CD8-positive, alpha-beta memory T cell (primary cell): ENCODE data around the gene CPNE2. TPM values are rescaled to one million over a fixed set of nuclear protein-coding genes. Genes with fewer than 3 reads are reported as not detected.

ENCODE experiments used
- CTCF ChIA-PET: fragments of 350-600 bp; sonication (Branson Sonifier 250); formaldehyde crosslinking; loops from one replicate; lab custom pipeline; 2021; ENCODE audit warnings: antibody characterized with exemption; lab: Charles Lee
- POLR2A ChIA-PET: fragments of 350-600 bp; sonication (Branson Sonifier 250); formaldehyde crosslinking; loops from one replicate; lab custom pipeline; 2021; ENCODE audit warnings: antibody characterized with exemption; lab: Charles Lee
- DNase-seq, 5 donors: peaks; one replicate each; pipeline versions ENCODE4 v3.0.0 to v3.0.0-alpha.2; 2020 to 2022; ENCODE audit warnings: mixed read lengths in 1 of 5
- H3K27ac ChIP-seq: one replicate; pipeline ENCODE4 v1.7.0; 2013; ENCODE audit warnings: low read depth, mild to moderate bottlenecking, low read length, moderate library complexity
- H3K27me3 ChIP-seq: 2 replicates; pipeline ENCODE4 v1.7.0; 2013; ENCODE audit warnings: low read length, mild to moderate bottlenecking; ENCODE audit not compliant: insufficient read depth, poor library complexity, severe bottlenecking
- H3K36me3 ChIP-seq: 2 replicates; pipeline ENCODE4 v1.7.0; 2013; ENCODE audit warnings: mild to moderate bottlenecking, low read length, moderate library complexity; ENCODE audit not compliant: insufficient read depth
- H3K4me1 ChIP-seq: 2 replicates; pipeline ENCODE4 v1.7.0; 2013; ENCODE audit warnings: mild to moderate bottlenecking, low read length, moderate library complexity; ENCODE audit not compliant: insufficient read depth
- H3K4me3 ChIP-seq: 2 replicates; pipeline ENCODE4 v1.7.0; 2013; ENCODE audit warnings: mild to moderate bottlenecking, low read length
- H3K9me3 ChIP-seq: 2 replicates; pipeline ENCODE4 v1.7.0; 2013; ENCODE audit warnings: mild to moderate bottlenecking, low read length
- H3K27ac Mint-ChIP-seq, 8 donors: one replicate each; pipeline ENCODE4 v1.8.0; 2020 to 2021; ENCODE audit warnings: mixed read lengths in 8 of 8, mild to moderate bottlenecking in 6 of 8, inconsistent platforms in 3 of 8, moderate library complexity in 3 of 8
- H3K27me3 Mint-ChIP-seq, 2 donors: one replicate each; pipeline ENCODE4 v1.8.0; 2020 to 2021; ENCODE audit warnings: mixed read lengths in 2 of 2, mild to moderate bottlenecking in 1 of 2, moderate library complexity in 1 of 2
- H3K36me3 Mint-ChIP-seq, 3 donors: one replicate each; pipeline ENCODE4 v1.8.0; 2020 to 2021; ENCODE audit warnings: mixed read lengths in 3 of 3, inconsistent platforms in 1 of 3, mild to moderate bottlenecking in 1 of 3
- H3K4me1 Mint-ChIP-seq, 3 donors: one replicate each; pipeline ENCODE4 v1.8.0; 2020 to 2021; ENCODE audit warnings: mixed read lengths in 3 of 3, inconsistent platforms in 1 of 3, mild to moderate bottlenecking in 1 of 3
- H3K4me3 Mint-ChIP-seq, 7 donors: one replicate each; pipeline ENCODE4 v1.8.0; 2020 to 2021; ENCODE audit warnings: mixed read lengths in 7 of 7, mild to moderate bottlenecking in 6 of 7, moderate library complexity in 4 of 7, inconsistent platforms in 2 of 7
- H3K9me3 Mint-ChIP-seq, 5 donors: one replicate each; pipeline ENCODE4 v1.8.0; 2020 to 2022; ENCODE audit warnings: mixed read lengths in 5 of 5, mild to moderate bottlenecking in 3 of 5, moderate library complexity in 2 of 5, inconsistent platforms in 1 of 5
- polyA plus RNA-seq: library from polyadenylated mRNA; unstranded; fragments of 300-500 nt; fragmentation: Illumina TruSeq; gene quantifications from one replicate; pipeline ENCODE4 v1.2.3, GENCODE V29; 2021
- total RNA-seq, 2 experiments: library from RNA; stranded (reverse); gene quantifications; one replicate each; pipeline ENCODE4 v1.2.3, GENCODE V29; 2021

CPNE2 gene
- total and polyA plus RNA-seq, 3 experiments from 2014 or later, result 9.4 to 90.4 (median 9.4) TPM

DNA sequence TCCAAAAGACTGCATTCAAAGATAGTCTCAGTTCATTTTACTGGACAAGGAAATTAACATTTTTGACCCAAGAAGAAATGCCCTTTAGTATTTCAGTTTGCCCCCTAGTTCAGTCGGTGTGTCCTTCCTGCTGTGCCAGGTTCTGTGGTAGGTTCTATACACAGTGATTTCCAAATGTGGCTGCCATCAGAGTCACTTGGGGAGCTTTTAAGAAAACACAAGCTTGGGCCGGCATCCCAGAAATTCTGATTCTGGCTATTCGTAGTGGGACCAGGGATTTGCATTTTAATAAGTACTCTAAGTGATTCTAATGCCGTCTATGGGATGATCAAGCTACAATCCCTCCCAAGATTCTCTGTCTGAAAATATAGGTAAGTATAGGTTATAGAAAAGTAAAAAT, 103.9 kb downstream of the CPNE2 start:
- H3K27me3 Mint-ChIP-seq, result no peaks in the 10 kb centered on the region
- POLR2A ChIA-PET, result no interaction called here

GRCh38 chr16:57196753-57197152, 104.4 kb downstream of the CPNE2 start:
- ChIA-PET POLR2A (no interaction called here), CTCF (no interaction called here)
- no peak overlapping the region for H3K27ac Mint-ChIP-seq
- peaks cover 0 to 24% (median 3%) of the 10 kb centered on the region in 3 donors for H3K36me3 Mint-ChIP-seq
- H3K4me3 Mint-ChIP-seq, result no peak overlapping the region
- Histone ChIP-seq H3K36me3 (no peaks in the 10 kb centered on the region), H3K27me3 (no peaks in the 10 kb centered on the region), H3K27ac (no peak overlapping the region), H3K4me3 (no peak overlapping the region), H3K9me3 (no peaks in the 10 kb centered on the region), H3K4me1 (no peaks in the 10 kb centered on the region)
- peaks cover 28 to 39% (median 35%) of the 10 kb centered on the region in 3 donors for H3K4me1 Mint-ChIP-seq
- no peaks in the 10 kb centered on the region for H3K27me3 Mint-ChIP-seq
- DNase-seq, result no peak
- no peaks in the 10 kb centered on the region for H3K9me3 Mint-ChIP-seq

More for the DNA sequence above, 103.9 kb downstream of the CPNE2 start:
- no peak for DNase-seq
- H3K4me1 Mint-ChIP-seq, result peaks cover 28 to 41% (median 38%) of the 10 kb centered on the region in 3 donors
- Histone ChIP-seq H3K4me1 (no peaks in the 10 kb centered on the region), H3K27ac (no peak overlapping the region), H3K27me3 (no peaks in the 10 kb centered on the region), H3K9me3 (no peaks in the 10 kb centered on the region), H3K36me3 (no peaks in the 10 kb centered on the region), H3K4me3 (no peak overlapping the region)
- no peaks in the 10 kb centered on the region for H3K9me3 Mint-ChIP-seq
- peaks cover 0 to 24% (median 3%) of the 10 kb centered on the region in 3 donors for H3K36me3 Mint-ChIP-seq
- H3K27ac Mint-ChIP-seq, result peak overlapping the region in 3 of 8 donors; percentile 46 to 58 (median 52)
- H3K4me3 Mint-ChIP-seq, result no peak overlapping the region
- CTCF ChIA-PET, result no interaction called here

Other genes with a start within 250 kb of the CPNE2 start
- gene SLC12A3, start 227.4 kb upstream of the CPNE2 start, total RNA-seq, result not detected
- not detected for gene SLC12A3, start 227.4 kb upstream of the CPNE2 start, polyA plus RNA-seq
- 100 to 1,000 TPM; 162 to 176 TPM for gene HERPUD1, start 160.4 kb upstream of the CPNE2 start, total RNA-seq
- gene HERPUD1, start 160.4 kb upstream of the CPNE2 start, polyA plus RNA-seq, result 107 TPM
- gene CETP, start 130.6 kb upstream of the CPNE2 start, total RNA-seq, result not detected
- gene CETP, start 130.6 kb upstream of the CPNE2 start, polyA plus RNA-seq, result not detected
- 100 to 1,000 TPM; 173 to 178 TPM for gene NLRC5, start 103.0 kb upstream of the CPNE2 start, total RNA-seq
- gene NLRC5, start 103.0 kb upstream of the CPNE2 start, polyA plus RNA-seq, result 165 TPM
- 100 to 1,000 TPM; 103 to 111 TPM for gene PSME3IP1, start 93.5 kb downstream of the CPNE2 start, total RNA-seq
- gene PSME3IP1, start 93.5 kb downstream of the CPNE2 start, polyA plus RNA-seq, result 62.3 TPM
- 10 to 100 TPM; 33.3 to 36.6 TPM for gene RSPRY1, start 93.7 kb downstream of the CPNE2 start, total RNA-seq
- 41.0 TPM for gene RSPRY1, start 93.7 kb downstream of the CPNE2 start, polyA plus RNA-seq
- 10 to 100 TPM; 29.9 to 30.1 TPM for gene ARL2BP, start 152.7 kb downstream of the CPNE2 start, total RNA-seq
- 112 TPM for gene ARL2BP, start 152.7 kb downstream of the CPNE2 start, polyA plus RNA-seq
- under 1 TPM in 1 of 2 experiments, not detected in 1; 0.49 TPM for gene PLLP, start 192.1 kb downstream of the CPNE2 start, total RNA-seq
- 0.72 TPM for gene PLLP, start 192.1 kb downstream of the CPNE2 start, polyA plus RNA-seq